ENCODE measurements around the gene ZC3H12A. TPM values are rescaled to one million over a fixed set of nuclear protein-coding genes. Genes with fewer than 3 reads are reported as not detected.
A peak's percentile ranks its signal among the peaks of the same experiment; 100 is the strongest.
"Not testable (repeated sequence)": the region's sequence is repeated elsewhere in the genome, so short reads cannot be mapped to it uniquely, and the experiment has no call there.

ZC3H12A gene
- polyA plus RNA-seq, 1 donor, result 1.0 TPM

GRCh38 chr1:37502104-37502503 lies 27.7 kb downstream of the ZC3H12A start:
- no peak for DNase-seq (ENCODE audit: low read depth)

GRCh38 chr1:37502791-37503190 lies 28.4 kb downstream of the ZC3H12A start:
- DNase-seq (ENCODE audit: low read depth), result not testable (repeated sequence)

- DNase-seq (ENCODE audit: low read depth), result no peak
These were observed 32.4 kb downstream of the ZC3H12A start for GRCh38 chr1:37506740-37507139.

- no peak for DNase-seq (ENCODE audit: low read depth)
These were observed 34.8 kb downstream of the ZC3H12A start for GRCh38 chr1:37509181-37509580.

GRCh38 chr1:37513795-37514349 lies 39.5 kb downstream of the ZC3H12A start:
- no peak for DNase-seq (ENCODE audit: low read depth)

- DNase-seq (ENCODE audit: low read depth), result peak; percentile 62
These were observed 40.2 kb downstream of the ZC3H12A start, which contains the start of gene MEAF6 for GRCh38 chr1:37514350-37515184. Gene MEAF6 (minus strand): TSS chr1:37514766. CDS start chr1:37514746, 20 bp downstream.

GRCh38 chr1:37515185-37516034 lies 41.0 kb downstream of the ZC3H12A start:
- DNase-seq (ENCODE audit: low read depth), result no peak

- no peak for DNase-seq (ENCODE audit: low read depth)
These were observed 43.2 kb downstream of the ZC3H12A start for GRCh38 chr1:37517569-37517968.

- DNase-seq (ENCODE audit: low read depth), result not testable (repeated sequence)
These were observed 43.9 kb downstream of the ZC3H12A start for GRCh38 chr1:37518241-37518640.

- not testable (repeated sequence) for DNase-seq (ENCODE audit: low read depth)
These were observed 44.5 kb downstream of the ZC3H12A start for GRCh38 chr1:37518929-37519328.

GRCh38 chr1:37519613-37520012 lies 45.2 kb downstream of the ZC3H12A start:
- DNase-seq (ENCODE audit: low read depth), result no peak

- DNase-seq (ENCODE audit: low read depth), result not testable (repeated sequence)
These were observed 55.5 kb downstream of the ZC3H12A start for GRCh38 chr1:37529888-37530287.

- DNase-seq (ENCODE audit: low read depth), result not testable (repeated sequence)
These were observed 58.2 kb downstream of the ZC3H12A start for GRCh38 chr1:37532418-37533156.

GRCh38 chr1:37533317-37534093 lies 59.1 kb downstream of the ZC3H12A start:
- DNase-seq (ENCODE audit: low read depth), result no peak

Other genes starting within 250 kb of the ZC3H12A start
- 41.3 TPM for gene MEAF6, start 40.2 kb downstream of the ZC3H12A start, polyA plus RNA-seq (ENCODE audit: insufficient read length)
- gene SNIP1, start 79.7 kb downstream of the ZC3H12A start, polyA plus RNA-seq (ENCODE audit: insufficient read length), result 7.7 TPM
- 8.7 TPM for gene DNALI1, start 82.4 kb downstream of the ZC3H12A start, polyA plus RNA-seq (ENCODE audit: insufficient read length)
- 49.0 TPM for gene GNL2, start 121.4 kb downstream of the ZC3H12A start, polyA plus RNA-seq (ENCODE audit: insufficient read length)
- gene RSPO1, start 160.3 kb downstream of the ZC3H12A start, polyA plus RNA-seq (ENCODE audit: insufficient read length), result 0.06 TPM
- 7.0 TPM for gene CDCA8, start 217.9 kb downstream of the ZC3H12A start, polyA plus RNA-seq (ENCODE audit: insufficient read length)

All from forelimb muscle (tissue), 1 donor.